Spleen (tissue), 7 donors: ENCODE results near the gene STAG1.

Source experiments
- POLR2A ChIP-seq, 3 donors: fragments of 450-650 bp; IDR thresholded peaks; one replicate each; pipeline ENCODE4 v1.5.1; 2017; ENCODE audit warnings: antibody characterized with exemption in 3 of 3, mild to moderate bottlenecking in 1 of 3
- TF ChIP-seq, protein P1 (sequence below), 11 experiments: fragments of 200-600 bp in 7 of 11; fragments of 450-650 bp in 4 of 11; sonication (generic) in 4 of 11; IDR thresholded peaks in 8 of 11; conservative IDR thresholded peaks in 3 of 11; 1 replicate in 7 of 11; 2 replicates in 4 of 11; pipeline versions ENCODE4 v1.4.0 to v1.8.0; 2016 to 2021; ENCODE audit warnings: antibody characterized with exemption in 11 of 11, inconsistent platforms in 4 of 11, mild to moderate bottlenecking in 1 of 11
- donor health status: DM: no; HTN: no; CAD: no; lungs with moderate emphysema.
- donor health status: DM: no; HTN: no; CAD: no.
- donor health status: DM: no; HTN: no; CAD: no.

DNA sequence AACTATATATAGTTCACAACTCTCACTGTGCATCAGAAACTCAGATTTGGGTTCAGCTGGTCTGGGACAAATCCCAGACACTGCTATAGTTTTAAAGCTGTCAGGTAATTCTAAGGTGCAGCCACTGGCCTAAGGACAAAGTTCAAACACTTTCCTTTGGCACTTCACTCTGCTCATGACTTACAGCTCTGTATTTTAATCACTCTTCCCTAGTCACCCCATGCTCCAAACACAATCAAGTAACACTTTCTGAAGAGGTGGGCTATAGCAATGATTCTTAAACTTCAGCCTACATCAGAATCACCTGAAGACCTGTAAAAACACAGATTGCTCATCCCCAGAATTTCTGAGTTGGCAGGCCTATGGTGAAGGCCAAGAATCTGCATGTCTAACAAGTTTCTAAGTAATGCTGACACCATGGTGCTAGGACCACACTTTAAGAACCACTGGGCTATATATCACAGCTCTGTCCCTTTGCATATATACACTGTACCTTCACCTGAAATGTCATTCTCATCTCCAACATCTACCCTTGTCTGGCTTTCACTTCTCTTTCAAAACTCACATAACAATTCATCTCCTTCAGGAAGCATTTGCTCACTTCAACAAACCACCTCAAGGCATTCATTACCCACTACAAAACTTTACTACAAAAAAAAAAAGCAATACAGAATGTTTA, 21.4 kb downstream of the STAG1 start:
- TF ChIP-seq, protein P1, sequence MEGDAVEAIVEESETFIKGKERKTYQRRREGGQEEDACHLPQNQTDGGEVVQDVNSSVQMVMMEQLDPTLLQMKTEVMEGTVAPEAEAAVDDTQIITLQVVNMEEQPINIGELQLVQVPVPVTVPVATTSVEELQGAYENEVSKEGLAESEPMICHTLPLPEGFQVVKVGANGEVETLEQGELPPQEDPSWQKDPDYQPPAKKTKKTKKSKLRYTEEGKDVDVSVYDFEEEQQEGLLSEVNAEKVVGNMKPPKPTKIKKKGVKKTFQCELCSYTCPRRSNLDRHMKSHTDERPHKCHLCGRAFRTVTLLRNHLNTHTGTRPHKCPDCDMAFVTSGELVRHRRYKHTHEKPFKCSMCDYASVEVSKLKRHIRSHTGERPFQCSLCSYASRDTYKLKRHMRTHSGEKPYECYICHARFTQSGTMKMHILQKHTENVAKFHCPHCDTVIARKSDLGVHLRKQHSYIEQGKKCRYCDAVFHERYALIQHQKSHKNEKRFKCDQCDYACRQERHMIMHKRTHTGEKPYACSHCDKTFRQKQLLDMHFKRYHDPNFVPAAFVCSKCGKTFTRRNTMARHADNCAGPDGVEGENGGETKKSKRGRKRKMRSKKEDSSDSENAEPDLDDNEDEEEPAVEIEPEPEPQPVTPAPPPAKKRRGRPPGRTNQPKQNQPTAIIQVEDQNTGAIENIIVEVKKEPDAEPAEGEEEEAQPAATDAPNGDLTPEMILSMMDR (IDR thresholded peaks at IDR 0.05 in 8 of 11, conservative IDR thresholded peaks at IDR 0.05 in 3 of 11) = no peak
- TF ChIP-seq POLR2A (IDR thresholded peaks at IDR 0.05) = no peak
